Testis (tissue), 3 donors: ENCODE measurements around the gene DCXR. TPM values are rescaled to one million over a fixed set of nuclear protein-coding genes. Genes with fewer than 3 reads are reported as not detected.

ENCODE experiments used
- DNase-seq: peaks from one replicate; pipeline ENCODE4 v3.0.0-alpha.2; 2019
- H3K27ac ChIP-seq, 2 donors: fragments of 200-600 bp; sonication (generic); one replicate each; pipeline ENCODE4 v1.5.1; 2019
- H3K27me3 ChIP-seq: fragments of 200-600 bp; sonication (generic); one replicate; pipeline ENCODE4 v1.5.1; 2019
- H3K36me3 ChIP-seq: fragments of 200-600 bp; sonication (generic); one replicate; pipeline ENCODE4 v1.5.1; 2017; ENCODE audit warnings: low read depth; ENCODE audit errors: missing control alignments
- H3K4me1 ChIP-seq: fragments of 200-600 bp; sonication (generic); one replicate; pipeline ENCODE4 v1.5.1; 2019
- H3K4me3 ChIP-seq, 2 donors: fragments of 200-600 bp; sonication (generic); one replicate each; pipeline ENCODE4 v1.5.1; 2017 to 2019
- H3K9me3 ChIP-seq: fragments of 200-600 bp; sonication (generic); one replicate; pipeline ENCODE4 v1.5.1; 2017
- POLR2A ChIP-seq: fragments of 450-650 bp; IDR thresholded peaks from one replicate; pipeline ENCODE4 v1.6.1; 2017; ENCODE audit warnings: antibody characterized with exemption, mild to moderate bottlenecking, moderate library complexity
- WGBS, 2 donors: methylation state at CpG; one replicate each; pipeline ENCODE4 v1.1.5; 2018; 5-methylcytosine and 5-hydroxymethylcytosine counted together
- intact Hi-C: fragments of 100-400 bp; cut with DNase I; formaldehyde crosslinking; loops from one replicate; pipeline ENCODE4 v1.15.1; 2023; ENCODE audit warnings: low total_unique reads
- polyA plus RNA-seq: library from polyadenylated mRNA; stranded (reverse); fragments of 350-450 nt; fragmentation: Illumina TruSeq; extraction: RNeasy Lipid Tissue Mini Kit (QIAGEN cat#74804); gene quantifications from one replicate; pipeline ENCODE4 v1.2.3, GENCODE V29; 2014; ENCODE audit warnings: low read depth, low replicate concordance; ENCODE audit not compliant: insufficient read depth
- total RNA-seq, 2 donors: library from RNA; depleted of rRNA; stranded (reverse); fragments of >200 nt; gene quantifications; one replicate each; pipeline ENCODE4 v1.2.3, GENCODE V29; 2016
- TF ChIP-seq, protein P1 (sequence below), 3 experiments: fragments of 450-650 bp in 2 of 3; fragments of 200-600 bp in 1 of 3; sonication (generic) in 1 of 3; IDR thresholded peaks; one replicate each; pipeline ENCODE4 v1.5.1; 2016 to 2019; ENCODE audit warnings: antibody characterized with exemption in 3 of 3, mild to moderate bottlenecking in 2 of 3, moderate library complexity in 1 of 3

Gene DCXR
- total and polyA plus RNA-seq, 3 donors from 2014 or later = 109 to 188 (median 134) TPM

DNA sequence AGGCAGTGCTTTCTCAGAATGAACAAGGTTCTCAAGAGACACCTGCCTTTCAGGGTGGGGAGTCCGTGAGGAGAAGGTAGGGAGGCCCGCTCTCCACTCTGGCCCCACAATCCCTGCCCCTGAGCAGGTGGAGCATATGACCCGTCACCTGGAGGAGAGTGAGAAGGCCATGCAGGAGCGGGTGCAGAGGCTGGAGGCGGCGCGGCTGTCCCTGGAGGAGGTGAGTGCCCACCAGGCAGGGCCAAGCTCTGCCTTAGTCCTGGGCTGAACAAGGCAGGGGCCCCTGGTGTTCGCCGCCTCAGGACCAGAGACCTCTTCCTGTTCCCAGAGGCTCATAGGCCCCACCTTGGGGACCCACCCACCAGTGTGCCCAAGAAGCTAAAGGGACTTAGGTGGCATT, 8.5 kb downstream of the DCXR start:
- Histone ChIP-seq H3K4me3 (no peak overlapping the region), H3K27me3 (no peaks in the 10 kb centered on the region), H3K4me1 (peaks cover 28% of the 10 kb centered on the region), H3K36me3 (no peaks in the 10 kb centered on the region), H3K27ac (no peak overlapping the region), H3K9me3 (no peaks in the 10 kb centered on the region)
- intact Hi-C loops = no loop called here
- TF ChIP-seq, protein P1, sequence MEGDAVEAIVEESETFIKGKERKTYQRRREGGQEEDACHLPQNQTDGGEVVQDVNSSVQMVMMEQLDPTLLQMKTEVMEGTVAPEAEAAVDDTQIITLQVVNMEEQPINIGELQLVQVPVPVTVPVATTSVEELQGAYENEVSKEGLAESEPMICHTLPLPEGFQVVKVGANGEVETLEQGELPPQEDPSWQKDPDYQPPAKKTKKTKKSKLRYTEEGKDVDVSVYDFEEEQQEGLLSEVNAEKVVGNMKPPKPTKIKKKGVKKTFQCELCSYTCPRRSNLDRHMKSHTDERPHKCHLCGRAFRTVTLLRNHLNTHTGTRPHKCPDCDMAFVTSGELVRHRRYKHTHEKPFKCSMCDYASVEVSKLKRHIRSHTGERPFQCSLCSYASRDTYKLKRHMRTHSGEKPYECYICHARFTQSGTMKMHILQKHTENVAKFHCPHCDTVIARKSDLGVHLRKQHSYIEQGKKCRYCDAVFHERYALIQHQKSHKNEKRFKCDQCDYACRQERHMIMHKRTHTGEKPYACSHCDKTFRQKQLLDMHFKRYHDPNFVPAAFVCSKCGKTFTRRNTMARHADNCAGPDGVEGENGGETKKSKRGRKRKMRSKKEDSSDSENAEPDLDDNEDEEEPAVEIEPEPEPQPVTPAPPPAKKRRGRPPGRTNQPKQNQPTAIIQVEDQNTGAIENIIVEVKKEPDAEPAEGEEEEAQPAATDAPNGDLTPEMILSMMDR (IDR thresholded peaks at IDR 0.05) = no peak
- no peak for TF ChIP-seq POLR2A
- 88 to 95% methylated on average over 3 to 9 of the region's 9 CpGs for WGBS, 2 donors
- no peak for DNase-seq

DNA sequence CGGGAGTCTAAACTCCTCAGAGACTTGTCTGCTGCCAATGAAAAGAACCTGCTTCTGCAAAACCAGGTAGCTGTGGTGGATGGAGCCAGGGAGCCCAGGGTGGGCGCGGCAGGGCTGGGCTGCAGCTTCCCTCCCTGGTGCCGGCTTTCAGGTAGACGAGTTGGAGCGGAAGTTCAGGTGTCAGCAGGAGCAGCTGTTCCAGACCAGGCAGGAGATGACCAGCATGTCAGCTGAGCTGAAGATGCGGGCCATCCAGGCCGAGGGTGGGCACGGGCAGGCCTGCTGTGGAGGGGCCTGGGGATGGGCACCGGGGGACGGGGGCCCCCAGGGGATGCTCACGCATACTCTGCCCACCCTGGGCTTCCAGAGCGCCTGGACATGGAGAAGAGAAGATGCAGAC, 9.3 kb downstream of the DCXR start:
- Histone ChIP-seq H3K27me3 (no peaks in the 10 kb centered on the region), H3K4me1 (peaks cover 34% of the 10 kb centered on the region), H3K27ac (no peak overlapping the region), H3K9me3 (no peaks in the 10 kb centered on the region), H3K36me3 (no peaks in the 10 kb centered on the region), H3K4me3 (no peak overlapping the region)
- WGBS, 2 donors = 94 to 98% methylated on average over 9 to 13 of the region's 13 CpGs
- no peak for DNase-seq
- intact Hi-C loops = no loop called here
- TF ChIP-seq, protein P1 (IDR thresholded peaks at IDR 0.05) = no peak
- TF ChIP-seq POLR2A = no peak

DNA sequence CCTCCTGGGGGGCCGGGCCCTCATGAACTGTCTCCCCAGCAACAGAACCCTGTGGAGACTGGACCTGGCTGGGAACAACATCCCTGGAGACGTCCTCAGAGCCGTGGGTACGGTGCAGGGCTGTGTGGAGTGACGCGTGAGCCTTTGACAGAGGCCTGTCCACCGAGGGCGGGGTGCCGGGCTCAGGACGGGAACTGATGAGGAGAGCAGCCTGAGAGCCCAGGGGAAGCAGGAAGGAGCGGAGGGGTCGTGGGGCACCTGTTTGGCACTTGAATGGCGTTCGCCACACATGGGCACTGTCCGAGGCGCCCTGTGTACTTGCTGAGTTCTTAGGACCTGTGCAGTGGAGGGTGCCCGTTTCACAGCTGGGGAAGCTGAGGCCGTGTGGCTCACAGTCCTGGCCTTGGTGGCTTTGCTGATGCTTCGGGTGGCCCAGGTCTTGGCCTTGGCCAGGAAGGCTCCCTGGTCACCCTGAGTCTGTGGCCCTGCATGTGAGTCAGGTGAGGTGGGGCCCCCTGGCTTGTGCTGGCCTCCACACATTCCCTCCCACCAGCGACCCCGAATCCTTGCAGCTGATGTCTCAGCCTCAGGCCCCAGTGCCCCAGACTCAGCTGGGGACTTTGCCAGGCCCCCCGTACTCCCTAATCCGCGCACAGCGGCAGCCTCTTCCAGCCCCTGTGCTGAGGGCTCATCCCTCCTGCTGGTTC, 11.9 kb downstream of the DCXR start:
- 94% methylated on average over 11 to 25 of the region's 25 CpGs for WGBS, 2 donors
- no peak for DNase-seq

DNA sequence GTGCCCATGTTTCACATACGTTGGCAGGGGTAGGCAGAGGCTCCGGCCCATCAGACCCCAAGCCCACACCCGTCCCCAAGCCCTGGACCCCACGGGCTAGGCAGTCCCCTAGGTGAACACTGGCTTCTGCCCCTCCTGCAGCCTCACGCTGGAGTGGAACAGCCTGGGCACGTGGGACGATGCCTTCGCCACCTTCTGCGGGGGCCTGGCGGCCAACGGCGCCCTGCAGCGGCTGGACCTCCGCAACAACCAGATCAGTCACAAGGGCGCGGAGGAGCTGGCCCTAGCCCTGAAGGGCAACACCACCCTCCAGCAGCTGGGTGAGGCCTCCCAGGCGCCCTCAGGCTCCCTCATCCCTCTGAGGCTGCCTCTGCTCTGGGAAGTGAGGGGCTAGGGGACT, 12.6 kb downstream of the DCXR start:
- Histone ChIP-seq H3K36me3 (no peaks in the 10 kb centered on the region), H3K9me3 (no peaks in the 10 kb centered on the region), H3K4me1 (peaks cover 26% of the 10 kb centered on the region), H3K27me3 (no peaks in the 10 kb centered on the region), H3K4me3 (no peak overlapping the region), H3K27ac (no peak overlapping the region)
- no peak for DNase-seq
- no peak for TF ChIP-seq POLR2A
- TF ChIP-seq, protein P1 (IDR thresholded peaks at IDR 0.05) = no peak
- 92 to 95% methylated on average over 4 to 17 of the region's 17 CpGs for WGBS, 2 donors
- intact Hi-C loops = loop anchor here (5.0 kb wide), 1 partner anchor 63 kb away; the partner anchor contains the start of gene NOTUM

More for the DNA sequence above, 11.9 kb downstream of the DCXR start:
- no peaks in the 10 kb centered on the region for H3K36me3 ChIP-seq
- no peak overlapping the region for H3K4me3 ChIP-seq
- H3K27me3 ChIP-seq = no peaks in the 10 kb centered on the region
- H3K27ac ChIP-seq = no peak overlapping the region
- TF ChIP-seq, protein P1 (IDR thresholded peaks at IDR 0.05) = no peak
- TF ChIP-seq POLR2A = no peak
- peaks cover 31% of the 10 kb centered on the region for H3K4me1 ChIP-seq
- H3K9me3 ChIP-seq = no peaks in the 10 kb centered on the region
- intact Hi-C loops = no loop called here
